HG02938 (cell line): ENCODE results near the gene CLRN2.

Source experiments
- ATAC-seq: cut with Tn5 transposase; IDR thresholded peaks from one replicate; pipeline ENCODE4 v1.9.1; 2021; ENCODE audit warnings: mild to moderate bottlenecking, moderate library complexity; ENCODE audit not compliant: unreplicated experiment

Gene CLRN2, protein sequence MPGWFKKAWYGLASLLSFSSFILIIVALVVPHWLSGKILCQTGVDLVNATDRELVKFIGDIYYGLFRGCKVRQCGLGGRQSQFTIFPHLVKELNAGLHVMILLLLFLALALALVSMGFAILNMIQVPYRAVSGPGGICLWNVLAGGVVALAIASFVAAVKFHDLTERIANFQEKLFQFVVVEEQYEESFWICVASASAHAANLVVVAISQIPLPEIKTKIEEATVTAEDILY

DNA sequence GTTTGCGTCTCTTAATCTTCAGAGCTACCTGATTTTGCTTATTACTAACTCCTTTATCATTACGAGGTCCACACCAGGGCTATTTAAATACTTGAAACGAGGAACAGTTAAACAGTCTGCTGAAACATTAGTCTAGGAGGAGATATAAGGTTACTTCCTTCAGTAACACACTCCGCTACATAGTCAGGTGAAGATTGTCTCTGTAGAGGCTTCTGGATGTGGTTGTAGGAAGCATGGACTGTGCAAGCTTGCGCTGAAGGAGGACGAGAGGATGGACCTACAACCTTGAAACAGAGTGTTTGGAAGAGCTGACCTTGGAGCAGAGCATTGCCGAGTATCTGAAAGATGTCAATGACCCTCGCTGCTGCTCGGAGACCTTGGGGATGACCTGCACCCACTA lies at the start of gene CLRN2:
Gene CLRN2, plus strand, starts transcription at position 301 of the 400 bp plus-strand sequence. CDS start 102 bp downstream, outside the sequence.
- ATAC-seq = no peak

DNA sequence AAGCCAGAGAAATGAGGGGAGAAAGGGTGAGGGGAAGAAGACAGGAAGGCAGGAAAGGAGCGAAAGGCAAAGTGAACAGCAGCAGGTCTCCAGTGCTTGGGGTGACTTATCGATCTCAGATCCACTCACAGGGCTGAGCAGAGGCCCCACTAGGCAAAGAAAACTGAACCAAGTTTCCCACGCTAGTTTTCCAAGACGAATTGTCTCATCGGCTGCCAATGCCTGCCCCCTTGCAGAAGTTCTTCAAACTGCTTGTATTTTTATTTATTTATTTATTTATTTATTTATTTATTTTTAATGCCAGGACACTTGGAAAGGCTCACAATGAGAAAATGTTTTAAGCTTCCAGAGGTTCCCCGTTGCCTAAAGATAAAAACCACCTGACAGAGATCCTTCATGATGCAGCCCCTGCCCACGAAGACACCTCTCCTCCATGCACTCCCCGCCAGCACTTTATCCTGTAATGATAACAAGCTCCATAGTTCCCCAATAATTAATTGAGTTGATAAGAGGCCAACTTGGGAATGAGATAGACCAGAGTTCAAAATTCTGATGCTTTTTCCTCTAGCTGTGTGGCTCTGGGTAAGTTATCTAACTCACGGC lies 46.2 kb upstream of the CLRN2 start:
- ATAC-seq = no peak

DNA sequence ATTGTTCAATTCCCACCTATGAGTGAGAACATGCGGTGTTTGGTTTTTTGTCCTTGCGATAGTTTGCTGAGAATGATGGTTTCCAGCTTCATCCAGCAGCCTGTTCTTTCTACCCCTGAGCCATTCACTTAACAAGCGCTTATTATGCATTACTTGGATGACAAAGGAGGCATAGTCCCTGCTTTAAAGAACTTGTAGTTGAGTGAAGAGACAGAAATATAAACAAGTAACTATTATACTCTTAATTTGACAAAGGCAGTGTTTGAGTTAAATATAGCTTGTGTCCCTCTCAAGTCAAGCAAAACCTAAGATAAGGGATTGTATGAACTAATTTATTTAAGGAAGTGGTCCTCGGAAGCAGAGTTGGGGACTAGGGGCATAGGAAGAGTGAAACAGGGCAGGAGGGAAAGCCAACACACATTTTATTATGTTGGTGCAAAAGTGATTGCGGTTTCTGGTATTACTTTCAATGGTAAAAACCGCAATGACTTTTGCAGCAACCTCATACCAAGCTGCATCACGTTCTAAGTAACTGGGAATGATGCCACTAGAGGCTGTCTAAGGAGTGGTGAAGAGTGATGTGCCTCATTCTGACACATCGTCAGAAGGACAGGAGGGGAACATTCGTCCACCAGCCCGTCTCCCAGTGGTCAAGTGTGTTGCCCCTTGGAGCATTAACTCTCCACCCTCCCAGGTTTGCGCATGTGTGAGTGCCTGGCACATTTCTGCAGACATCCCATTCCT lies 44.9 kb upstream of the CLRN2 start:
- no peak for ATAC-seq

DNA sequence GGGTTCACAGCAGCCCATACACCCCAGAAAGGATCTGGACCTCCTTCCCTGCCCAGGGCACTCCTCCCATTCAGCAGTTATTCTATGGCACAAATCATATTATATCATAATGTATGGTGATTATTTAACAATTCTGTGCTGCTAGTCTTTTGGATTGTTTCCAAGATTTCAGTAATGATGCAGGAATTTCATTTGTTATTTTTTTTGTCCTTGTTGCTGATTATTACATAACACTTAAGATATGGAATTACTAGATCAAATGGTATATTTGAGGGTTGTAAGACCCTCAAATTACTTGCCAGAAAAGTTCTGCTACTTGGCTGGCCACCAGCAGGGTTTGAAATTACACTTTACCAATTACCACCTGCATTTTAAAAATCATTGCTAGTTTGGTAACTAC lies 39.5 kb upstream of the CLRN2 start:
- ATAC-seq = no peak

DNA sequence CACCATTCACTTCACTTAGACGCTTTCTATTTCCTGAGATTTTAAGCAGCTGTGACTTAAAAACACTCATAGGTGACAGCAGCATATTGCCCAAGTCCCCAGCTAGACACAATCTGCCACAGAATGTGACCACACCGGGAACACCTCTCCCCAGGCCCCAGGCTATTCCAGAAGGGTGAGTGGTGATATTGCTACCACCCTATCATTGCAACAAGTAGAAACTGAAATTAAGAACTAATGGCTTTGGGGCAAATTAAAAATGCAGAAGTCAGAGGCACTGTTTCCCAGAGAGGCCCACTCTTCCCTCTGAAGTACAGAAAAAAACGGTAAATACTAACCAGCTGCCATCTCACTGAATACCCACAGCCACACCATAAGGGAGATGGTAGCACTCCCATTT lies 38.1 kb upstream of the CLRN2 start:
- no peak for ATAC-seq

DNA sequence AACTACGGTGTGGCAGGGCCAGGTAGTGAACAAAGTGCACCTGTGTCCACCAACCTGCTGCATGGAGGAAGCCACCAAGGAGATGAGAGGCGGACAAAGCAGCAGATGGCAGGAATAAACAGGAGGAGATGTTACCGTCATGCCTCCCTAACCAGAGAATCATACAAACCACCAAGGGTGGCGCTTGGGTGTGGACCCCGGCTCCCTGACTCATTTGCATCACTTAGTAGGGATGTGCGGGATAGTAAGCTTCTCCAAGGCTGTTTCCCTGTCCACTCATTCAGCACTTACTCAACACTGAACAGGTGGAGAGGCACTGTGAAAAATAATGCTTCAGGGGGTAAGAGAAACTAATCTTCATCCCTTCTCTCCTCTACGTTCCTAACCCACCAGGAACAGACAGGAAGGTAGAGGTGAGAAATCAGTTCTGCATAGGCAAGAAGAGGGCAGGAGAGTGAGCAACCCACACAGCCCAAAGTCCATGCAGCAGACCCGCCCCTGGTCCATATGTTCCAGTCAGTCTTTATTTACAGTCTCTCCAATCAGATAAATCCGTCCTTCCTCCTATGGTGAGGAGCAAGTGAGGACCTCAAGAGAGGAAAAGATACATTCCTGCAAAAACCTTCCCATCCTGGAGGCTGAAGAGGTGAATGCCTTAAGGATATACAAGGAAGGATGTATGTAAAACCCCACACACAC lies 37.0 kb upstream of the CLRN2 start:
- no peak for ATAC-seq

DNA sequence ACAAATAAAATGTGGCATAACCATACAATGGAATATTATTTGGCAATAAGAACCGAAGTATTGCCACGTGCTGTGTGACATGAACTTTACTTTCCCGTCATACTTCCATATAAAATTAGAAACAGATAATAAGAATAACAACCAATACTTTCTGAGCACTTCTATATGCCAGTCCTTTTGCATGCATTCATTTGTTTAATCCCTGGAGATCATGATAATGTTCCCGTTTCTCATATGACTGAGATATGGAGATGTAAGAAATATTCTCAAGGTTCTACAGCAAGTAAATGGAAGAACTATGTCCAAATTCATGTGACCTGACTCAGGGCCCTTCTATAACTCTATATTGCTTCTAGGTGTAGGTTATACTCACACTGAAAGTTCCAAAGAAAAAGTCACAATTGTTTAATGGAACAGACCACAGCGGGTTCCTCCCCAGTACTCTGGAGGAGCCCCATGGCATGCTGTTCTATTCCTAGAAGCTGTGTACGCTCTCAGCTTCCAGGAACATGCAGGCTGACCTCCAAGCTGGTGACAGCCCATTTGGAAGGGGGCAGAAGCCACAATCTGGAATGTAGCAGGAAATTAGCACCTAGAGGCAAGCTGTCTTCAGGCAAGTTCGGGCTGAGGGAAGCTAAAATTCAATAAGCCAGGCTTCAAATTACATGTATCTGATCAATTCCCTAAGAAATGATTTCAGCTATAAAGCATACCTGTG lies 34.6 kb upstream of the CLRN2 start:
- no peak for ATAC-seq

DNA sequence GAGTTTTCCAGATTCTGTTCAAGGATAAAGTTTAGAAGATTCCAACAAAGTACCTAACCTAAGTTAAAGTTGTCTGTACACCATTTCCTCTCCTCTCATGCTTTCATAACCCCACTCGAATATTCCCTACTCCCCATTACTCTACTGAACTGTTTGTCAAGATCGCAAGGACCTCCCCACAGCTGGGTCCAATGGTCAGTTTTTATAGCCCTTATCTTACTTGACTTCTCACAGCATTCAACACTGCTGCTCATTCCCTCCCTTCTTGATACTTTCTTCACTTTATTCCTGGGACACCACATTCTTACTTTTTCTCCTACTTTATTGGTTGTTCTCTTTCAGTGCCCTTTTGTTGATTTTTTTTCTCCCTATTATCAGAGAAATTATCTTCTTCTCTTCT lies 34.0 kb upstream of the CLRN2 start:
- no peak for ATAC-seq

DNA sequence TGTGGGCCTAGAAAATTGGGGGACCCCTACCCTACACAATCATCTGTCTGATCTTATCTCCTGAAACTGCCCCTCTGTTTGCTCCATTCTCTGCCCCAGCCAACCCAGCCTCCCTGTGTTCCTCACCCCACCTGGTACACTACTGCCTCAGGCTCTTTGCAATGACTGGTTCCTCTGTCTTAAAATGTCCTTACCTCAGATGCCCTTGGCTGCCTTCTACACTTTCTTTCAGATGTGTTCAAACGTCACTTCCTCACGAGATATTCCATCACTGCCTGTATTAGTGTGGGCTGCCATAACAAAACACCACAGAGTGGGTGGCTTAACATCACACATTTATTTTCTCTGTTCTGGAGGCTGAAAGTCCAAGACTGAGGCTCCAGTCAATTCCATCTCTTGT lies 32.2 kb upstream of the CLRN2 start:
- no peak for ATAC-seq

DNA sequence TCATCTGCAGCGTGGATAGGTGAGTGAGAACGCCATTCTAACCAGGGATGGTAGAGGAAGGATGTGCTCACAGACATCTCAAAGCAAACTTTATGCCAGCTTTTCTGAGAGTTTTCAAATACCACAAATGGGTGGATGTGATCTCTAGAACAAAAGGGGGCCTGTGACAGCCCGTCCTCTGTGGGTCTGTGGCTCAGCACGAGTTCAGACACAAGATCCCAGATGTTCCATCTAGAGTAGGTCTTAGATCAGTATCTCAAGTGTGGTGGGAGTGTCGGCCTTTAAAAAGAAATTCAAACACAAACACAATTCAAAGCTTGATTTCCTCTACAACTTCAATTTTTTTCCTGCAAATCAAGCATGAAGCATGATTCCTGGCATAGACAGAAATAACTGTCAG lies 25.8 kb upstream of the CLRN2 start:
- ATAC-seq = no peak

DNA sequence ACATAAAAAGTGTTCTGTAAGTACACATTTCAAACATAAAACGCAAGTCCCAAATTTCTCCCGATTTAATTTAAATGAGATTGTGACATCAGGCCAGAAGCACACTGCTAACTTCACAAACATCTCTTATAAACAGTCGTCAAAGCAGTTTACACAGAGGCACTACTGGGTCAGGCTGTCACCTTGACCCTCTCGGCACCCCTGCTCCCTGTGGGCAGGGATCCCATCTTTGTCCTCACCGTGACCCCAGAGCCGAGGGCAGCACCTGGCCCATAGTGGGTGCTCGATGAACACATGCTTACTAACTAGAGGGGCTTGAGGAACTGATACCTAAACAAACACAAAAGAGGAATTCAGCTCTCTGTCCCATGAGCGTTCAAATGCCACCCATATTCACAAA lies 25.2 kb upstream of the CLRN2 start:
- ATAC-seq = no peak

DNA sequence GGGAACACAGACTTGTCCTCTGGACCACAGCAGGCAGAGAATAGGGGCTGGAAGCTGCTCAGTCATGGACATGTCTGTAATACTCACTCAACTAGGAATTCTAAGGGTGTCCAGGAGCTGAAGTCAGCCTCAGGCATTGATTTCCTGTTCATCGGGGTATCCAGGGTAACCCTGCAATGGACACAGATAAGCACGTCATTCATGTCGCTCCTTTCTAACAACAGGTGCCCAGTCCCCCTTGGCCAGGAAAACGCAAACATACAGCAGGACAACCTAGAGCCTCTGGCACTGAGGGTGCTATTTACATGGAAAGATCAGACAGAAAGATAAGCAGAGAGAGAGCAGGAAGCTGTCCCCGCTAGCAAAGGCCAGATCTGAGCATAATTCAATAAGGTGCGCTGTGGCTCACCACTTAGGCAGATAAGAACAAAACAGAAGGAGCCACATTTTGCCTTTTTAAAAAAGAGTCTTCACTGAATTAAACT lies 24.3 kb upstream of the CLRN2 start:
- no peak for ATAC-seq

DNA sequence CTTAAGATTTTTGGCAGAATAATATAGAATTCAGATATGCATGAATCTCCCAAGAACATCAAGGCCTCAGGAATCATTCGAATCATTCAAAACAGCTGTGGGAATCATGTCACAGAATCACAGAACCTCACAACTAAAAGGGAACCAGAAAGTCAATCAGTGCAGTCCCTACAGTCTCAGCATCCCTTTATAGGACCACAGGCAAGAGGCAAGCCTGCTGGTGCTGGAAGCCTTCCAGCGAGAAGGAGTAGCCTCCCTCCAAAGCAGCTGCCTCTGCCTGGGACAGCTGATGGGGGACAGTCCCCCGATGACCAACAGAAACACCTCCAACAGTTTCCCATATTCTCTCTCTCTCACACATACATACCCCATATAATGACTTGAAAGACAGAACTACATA lies 23.8 kb upstream of the CLRN2 start:
- ATAC-seq = no peak

DNA sequence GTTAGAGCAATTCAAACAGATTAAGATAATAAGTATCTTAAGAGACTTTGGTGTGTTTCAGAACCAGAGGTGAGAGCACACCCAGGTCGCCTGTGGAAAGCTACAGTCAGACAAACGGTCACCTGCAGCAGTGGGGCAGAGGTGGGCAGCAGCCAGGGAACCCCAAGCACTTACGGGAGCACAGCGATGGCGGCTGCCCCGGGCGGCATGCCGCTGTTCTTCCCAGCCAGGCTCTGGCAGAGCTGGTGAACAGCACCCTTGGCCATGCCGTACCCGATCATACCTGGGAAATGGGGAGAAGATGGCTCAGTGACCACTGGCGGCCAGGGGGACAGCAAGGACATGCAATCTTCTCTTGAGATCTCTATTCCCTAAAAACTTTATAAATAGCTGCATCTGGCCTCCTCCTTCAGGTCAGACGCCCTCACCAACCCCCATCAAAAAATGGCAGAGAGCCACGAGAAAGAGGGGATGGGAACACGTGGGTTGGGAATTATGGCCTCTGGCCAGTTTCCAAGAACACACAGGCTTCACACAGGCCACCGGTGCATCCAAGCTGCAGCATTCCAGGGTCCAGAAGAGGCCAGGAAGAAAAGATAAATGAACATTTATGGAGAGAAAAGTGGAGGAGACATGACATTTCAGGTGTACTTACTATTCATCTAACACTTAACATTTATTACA lies 22.8 kb upstream of the CLRN2 start:
- ATAC-seq = no peak

DNA sequence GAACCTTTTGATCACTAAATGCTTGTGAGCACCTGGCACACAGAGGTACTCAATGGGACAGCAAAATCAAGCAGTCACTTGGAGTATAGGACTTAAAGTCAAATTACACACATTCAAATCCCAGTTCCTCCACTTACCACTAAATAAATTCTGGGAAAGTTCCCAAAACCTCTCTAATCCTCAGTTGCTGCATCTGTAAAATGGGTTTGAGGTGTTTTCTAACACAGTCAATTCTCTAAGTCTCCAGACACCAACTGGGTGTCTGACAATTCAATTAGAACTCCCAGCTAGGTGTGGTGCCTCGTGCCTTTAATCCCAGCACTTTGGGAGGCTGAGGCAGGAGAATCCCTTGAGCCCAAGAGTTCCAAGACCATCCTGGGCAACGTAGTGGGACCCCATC lies 22.1 kb upstream of the CLRN2 start:
- no peak for ATAC-seq

DNA sequence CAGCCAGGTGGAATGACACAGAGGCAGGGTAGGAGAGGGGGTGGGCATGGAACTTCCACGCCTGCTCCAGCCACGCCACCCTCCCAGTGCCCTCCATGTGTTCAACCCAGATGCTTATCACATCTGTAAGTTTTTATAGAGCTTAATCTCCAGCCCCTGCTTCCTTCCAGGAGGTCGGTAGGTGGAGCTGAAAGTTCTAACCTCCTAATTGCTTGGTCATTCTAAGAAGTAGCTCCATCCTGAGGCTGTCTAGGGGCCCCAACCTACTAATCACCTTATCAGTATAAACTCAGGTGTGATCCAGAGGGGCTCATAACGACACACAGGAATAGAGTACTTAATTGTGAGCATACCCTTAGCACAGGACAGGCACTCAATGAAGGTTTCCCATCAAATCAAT lies 21.3 kb upstream of the CLRN2 start:
- no peak for ATAC-seq

DNA sequence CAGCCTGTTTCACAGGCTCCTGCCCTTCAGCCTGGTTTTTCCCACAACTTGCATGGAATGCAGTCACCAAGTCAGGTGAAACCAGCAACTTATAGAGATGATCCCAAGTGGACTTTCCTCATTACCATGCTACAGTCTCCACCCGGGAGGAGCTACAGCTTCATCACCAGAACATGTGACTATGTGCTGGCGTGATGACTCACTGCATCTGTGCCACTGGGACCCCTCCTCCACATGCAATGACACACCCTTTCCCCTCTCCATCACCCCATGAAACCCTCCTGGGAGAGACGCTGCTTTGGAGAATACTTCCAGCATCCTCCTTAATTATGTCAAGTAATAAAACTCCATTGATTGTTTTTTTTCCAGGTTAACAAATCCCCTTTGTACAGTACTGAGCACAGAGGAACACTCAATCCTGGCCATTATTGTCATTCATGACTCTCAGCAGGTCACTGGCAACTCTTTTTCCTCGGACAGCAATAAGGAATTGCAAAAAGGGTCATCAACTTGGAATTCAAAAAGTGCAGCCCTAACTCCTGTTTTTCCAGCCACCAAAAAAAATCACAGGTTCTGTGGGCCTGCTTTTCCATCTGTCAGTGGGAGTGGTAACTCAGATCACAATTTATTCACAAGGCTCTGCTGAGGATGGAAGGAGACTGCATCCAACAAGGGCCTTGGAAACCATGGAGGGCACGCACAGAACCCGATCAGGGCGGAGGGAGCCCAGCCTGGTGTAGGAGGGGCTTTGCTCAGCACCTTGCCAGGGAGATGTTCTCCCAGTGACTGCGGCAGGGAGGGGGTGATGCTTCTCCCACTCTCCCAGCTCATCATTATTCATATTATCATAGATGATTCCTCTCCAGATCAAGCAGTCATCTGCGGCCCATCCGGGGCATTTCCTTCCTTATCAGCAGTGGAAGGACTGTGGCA lies 20.4 kb upstream of the CLRN2 start:
- ATAC-seq = no peak

DNA sequence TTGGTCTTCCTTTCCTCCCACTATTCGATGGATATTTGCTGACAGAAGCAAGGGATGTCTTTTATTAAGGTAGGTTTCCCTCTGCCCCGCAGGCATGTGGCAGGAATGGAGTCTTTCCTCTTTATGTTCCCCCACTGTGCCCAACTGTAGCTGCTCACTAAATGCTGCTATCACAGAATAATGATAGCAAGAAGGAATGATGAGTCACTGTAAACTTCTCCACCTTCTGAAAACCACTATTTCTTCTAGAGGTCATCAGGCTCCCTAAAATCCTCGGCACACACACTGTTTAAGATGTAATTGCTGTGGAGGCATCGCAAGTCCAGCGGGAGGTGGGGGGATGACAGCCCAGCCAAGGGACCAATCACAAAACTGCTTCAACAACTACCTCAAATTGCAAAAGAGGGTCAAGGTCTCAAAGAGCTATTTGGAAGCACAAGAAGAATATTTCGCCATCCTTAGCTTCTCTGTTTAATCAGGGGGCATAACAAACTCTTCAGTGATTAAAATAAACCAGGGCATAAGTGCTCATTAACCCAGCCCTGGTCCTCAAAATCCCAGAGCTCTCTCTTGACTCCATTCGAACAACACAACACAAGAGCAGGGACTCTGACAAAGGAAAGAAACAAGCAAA lies 17.0 kb upstream of the CLRN2 start:
- ATAC-seq = no peak

DNA sequence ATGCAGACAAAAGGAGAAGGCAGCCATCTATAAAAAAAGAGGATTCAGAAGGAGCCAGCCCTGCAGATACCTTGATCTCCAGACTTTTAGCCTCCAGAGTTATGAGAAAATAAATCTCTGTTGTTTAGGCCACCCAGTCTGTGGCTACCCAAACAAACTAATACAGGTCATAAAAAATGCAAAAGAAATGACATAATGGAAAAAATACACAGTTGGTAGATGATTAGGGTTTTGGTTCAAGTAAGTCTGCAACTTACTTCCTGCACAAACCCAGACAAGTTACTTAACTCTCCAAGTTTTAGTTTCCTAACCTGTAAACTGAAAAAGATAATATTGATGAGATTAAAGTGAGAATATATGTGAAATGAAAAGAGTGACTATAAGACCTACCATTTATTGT lies 14.4 kb upstream of the CLRN2 start:
- ATAC-seq = no peak
